ENCODE data around the gene PRDM11.
"Not testable (repeated sequence)": the region's sequence is repeated elsewhere in the genome, so short reads cannot be mapped to it uniquely, and the experiment has no call there.

The PRDM11 gene

DNA sequence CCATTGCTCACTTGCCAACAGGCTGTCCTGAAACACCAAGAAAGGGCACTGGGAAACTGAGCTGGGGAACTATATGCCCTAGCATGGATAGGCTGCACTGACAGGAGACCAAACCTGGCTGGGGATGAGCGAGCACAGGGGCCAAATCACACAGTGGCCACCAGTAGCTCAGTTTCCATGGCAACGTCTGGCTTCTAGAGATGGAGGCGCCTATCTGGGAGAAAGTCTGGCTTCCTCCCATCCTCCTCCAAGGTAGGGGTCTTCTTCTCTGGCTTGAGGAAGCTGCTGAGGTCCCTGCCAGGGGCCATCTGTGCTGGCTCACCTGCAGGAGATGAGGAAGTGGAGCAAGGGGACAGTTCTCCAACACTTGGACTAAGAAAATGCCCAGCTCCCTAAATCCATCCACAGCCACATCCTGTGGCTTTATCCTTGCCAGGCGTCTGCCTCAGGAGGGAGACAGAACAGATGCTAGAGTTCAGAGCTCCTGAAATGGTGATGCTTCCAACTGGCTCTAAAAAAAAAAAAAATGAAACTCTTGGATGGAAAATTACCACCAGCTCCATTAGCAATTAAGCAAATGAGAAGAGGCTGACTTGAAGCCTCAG is 91.4 kb downstream of the PRDM11 start:
- no peak for DNase-seq (ENCODE audit: low read depth)

DNA sequence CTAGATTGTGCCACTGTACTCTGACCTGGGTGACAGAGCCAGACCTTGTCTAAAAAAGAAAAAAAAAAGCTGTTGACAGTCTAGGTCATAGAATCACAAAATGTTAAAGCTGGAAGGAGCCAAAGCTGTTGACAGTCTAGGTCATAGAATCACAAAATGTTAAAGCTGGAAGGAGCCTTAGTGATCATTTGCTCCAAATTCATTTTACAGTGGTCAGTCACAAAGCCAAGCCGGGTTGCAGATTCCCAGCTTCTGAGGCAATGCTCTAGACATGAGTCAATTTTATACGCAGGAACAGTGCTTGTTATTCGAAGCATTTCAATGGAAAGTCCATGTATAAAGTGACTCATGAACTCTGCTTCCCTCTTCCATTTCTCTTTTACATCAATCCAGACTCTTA is 92.3 kb downstream of the PRDM11 start:
- DNase-seq (ENCODE audit: low read depth) = peak; percentile 84

GRCh38 chr11:45239733-45240132 is 93.3 kb downstream of the PRDM11 start:
- no peak for DNase-seq (ENCODE audit: low read depth)

DNA sequence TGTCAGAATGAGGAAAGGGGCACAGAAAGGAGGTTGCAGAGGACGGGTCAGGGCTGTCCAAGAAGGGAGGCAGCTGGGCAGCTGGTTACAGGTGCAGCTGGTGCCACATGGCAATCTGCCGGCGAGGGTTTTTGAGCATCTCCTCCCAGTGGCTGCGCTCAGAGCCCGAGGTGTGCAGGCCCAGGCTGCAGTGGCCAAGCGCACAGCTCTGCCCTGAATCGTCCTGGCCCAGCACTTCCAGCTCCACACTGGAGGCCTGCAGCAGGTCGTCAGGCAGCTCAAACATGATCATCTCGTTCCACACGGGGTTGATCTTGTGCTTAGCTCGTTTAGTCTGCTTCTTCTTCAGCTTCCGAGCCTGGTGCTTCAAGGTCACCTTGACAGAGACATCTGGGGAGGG is 97.5 kb downstream of the PRDM11 start:
- no peak for DNase-seq (ENCODE audit: low read depth)

DNA sequence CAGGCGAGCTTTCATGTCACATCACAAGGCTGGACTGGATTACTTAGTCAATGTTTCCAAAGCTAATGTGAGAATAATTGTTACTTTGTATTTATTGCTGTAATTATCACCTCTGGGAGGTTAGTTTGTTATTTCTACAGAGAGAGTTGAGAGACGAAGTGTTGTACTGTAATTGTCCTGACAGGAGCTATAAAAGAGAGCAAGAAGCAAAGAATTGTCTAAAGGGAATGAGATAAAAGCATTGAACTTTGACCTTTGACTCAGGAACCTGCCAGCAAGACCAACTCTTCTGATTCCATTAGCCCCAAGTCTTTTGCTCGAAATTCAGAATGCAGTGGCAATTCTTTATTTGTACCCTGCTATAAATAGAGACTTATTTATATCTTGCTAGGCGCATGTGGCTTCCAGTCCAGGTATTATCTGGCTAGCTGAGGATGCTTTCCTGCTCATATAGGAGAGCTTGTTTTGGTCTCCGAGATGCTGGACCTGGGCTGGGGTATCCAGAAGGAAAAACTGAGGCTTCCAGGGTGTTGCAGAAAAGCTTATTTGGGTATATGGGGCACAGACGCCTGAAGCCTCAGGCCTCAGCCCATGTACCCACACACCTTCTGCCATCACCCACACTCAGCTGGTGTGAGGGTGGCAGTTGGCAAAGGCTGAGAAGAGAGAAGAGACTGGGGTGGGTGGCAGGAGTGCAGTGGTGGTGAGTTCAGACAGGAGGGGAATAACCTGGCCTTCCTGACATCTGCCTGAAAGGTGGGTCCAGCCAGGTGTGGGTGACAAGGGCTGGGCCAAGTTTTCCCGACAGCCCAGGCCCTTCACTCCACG is 99.0 kb downstream of the PRDM11 start:
- DNase-seq (ENCODE audit: low read depth) = no peak

- no peak for DNase-seq (ENCODE audit: low read depth)
Measured at GRCh38 chr11:45246241-45246640, 99.8 kb downstream of the PRDM11 start.

DNA sequence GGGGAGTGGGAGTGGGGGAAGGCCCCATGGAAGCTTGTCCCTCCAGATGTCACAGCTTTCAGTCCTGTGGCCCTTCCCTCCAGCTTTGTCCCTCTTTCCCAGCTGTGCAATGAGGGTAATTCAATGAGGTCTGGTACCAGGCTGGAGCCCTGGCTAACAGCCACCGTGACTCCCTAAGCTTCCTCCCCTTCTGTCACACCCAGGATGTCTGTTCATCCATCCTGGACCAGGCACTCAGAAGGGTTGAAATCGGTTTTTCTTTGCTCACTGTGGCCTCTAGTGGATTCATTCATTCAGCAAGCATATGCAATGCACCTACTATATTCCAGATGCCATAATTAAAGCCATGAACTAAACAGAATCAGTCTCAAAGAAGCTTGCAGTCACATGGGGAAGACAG is 101.0 kb downstream of the PRDM11 start:
- no peak for DNase-seq (ENCODE audit: low read depth)

DNA sequence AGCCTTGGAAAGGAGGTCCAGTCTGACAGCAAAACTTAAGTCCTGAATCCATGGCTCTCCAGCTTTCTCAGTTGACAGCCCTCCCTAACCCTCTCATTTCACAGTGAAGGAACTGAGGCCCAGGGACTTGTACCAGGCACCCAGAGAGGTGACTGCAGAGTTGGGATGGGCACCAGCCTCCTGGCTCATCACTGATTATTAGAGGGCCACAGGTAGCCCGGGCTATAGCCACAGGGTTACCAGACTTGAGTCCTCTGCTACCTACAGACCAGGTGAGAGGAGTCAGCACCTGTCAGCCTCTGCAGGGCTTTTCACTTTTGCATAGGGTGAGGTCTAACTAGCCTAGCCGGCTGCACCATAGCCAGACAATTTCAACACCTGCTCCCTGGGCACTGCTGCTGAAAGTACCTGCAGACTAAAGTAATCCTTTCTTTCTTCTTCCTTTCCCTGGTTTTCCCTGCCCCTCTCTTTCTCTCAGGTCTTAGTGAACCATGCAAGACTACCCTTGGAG is 102.1 kb downstream of the PRDM11 start:
- no peak for DNase-seq (ENCODE audit: low read depth)

DNA sequence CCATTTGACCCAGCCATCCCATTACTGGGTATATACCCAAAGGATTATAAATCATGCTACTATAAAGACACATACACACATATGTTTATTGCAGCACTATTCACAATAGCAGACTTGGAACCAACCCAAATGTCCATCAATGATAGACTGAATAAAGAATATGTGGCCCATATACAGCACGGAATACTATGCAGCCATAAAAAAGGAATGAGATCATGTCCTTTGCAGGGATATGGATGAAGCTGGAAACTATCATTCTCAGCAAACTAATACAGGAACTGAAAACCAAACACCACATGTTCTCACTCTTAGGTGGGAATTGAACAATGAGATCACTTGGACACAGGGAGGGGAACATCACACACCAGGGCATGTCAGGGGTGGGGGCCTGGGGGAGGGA is 102.9 kb downstream of the PRDM11 start:
- not testable (repeated sequence) for DNase-seq (ENCODE audit: low read depth)

GRCh38 chr11:45250035-45250718 is 103.7 kb downstream of the PRDM11 start:
- DNase-seq (ENCODE audit: low read depth) = no peak

GRCh38 chr11:45252134-45252856 is 105.9 kb downstream of the PRDM11 start:
- no peak for DNase-seq (ENCODE audit: low read depth)

DNA sequence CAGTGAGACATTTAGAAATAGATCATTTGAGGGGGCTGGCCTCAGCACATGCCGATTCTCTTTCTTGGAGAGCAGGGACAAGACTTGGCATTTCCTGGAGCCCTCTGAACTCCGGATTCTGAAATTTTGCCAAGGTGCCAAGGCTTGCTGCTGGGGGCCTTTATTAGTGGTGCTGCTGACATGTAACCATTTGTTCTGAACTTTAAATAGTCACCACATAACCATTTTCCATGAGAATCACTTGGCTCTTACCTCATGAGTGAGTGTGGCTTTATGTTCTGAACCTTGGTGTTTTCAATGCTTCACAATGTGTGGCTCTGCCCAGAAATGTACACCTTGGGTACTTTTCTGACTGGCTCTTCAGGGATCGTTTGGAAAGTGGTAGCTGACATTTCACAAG is 106.4 kb downstream of the PRDM11 start:
- DNase-seq (ENCODE audit: low read depth) = no peak

DNA sequence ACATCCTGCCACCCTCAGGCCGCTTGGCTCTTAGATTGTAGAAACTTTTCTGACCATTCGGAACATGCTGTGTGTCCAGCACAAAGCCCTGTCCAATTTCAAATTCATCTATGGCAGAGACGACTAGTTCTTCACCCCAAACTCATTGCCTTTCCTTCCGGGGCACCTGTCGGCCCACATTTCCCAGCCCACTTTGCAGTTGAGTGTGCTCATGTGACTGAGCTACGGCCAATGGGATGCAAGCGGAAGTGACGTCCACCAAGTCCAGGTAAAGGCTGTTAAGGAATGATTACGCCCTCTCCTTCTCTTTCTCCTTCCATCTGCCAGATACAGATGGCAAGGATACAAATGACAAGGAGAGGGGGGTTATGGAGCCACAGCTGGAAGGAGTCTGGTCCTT is 107.2 kb downstream of the PRDM11 start:
- no peak for DNase-seq (ENCODE audit: low read depth)

DNA sequence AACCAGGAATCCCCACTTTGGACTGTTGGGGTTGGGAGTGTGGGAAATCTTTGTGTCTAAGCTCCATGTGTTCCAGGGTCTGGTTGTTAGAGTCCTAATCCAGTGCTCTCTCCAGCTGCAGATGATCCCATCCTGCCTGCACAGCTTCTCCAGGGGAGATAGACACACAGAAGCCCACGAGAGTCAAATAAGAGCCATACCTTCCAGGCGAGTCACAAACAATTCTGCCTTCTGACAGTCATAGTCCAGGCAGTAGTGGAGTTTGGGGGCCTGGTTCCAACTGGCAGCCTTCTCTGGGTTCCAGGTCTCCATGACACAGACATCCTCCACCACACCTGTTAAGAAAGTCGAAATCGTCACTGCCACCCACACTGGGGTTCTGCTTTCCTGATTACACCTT is 107.6 kb downstream of the PRDM11 start:
- DNase-seq (ENCODE audit: low read depth) = no peak

DNA sequence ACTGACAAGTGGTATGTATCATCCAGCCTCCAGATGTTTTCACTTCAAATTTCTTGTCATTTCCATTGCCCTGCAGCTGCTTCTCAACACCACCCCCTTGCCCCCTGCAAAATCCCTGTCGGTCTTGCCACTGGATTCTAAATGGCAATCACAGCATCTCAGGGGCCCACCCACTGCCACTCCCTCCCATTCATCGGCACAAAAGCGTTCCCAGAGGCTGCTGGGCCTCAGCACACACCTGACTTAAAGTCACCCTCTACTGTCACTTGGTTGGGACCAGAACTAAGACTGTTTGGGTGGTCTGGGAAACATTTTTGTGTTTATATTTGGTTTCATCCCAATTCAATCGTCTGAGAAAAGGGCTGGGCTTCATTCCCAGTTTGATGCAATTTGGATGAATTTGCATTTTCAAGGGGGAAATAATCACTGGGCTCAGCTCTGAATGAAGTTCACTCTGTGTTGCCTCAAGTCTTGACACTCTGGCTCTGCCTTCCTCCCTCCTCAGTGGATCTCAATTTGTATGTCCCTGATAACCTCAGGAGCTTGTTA is 112.6 kb downstream of the PRDM11 start:
- DNase-seq (ENCODE audit: low read depth) = no peak

- no peak for DNase-seq (ENCODE audit: low read depth)
Measured at GRCh38 chr11:45259592-45259991, 113.2 kb downstream of the PRDM11 start.

DNA sequence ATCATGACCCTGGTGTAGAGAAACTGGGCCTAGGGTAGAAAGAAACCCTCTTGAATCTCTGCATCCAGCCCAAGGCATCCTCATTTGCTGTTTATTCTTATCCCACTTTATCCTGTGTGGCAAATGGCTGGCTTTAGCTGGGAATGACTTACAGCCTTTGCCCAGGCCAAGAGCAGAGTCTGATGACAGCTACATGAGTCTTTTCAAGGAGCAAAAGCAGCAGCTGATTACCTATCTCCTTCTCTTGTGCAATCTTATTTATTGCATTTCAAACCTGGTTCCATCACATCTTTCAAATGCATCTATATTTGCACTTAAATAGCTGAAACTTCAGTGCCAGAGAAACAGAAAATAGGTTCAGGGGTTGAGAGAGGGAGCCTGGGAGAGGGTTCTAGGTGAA is 113.6 kb downstream of the PRDM11 start:
- DNase-seq (ENCODE audit: low read depth) = no peak

DNA sequence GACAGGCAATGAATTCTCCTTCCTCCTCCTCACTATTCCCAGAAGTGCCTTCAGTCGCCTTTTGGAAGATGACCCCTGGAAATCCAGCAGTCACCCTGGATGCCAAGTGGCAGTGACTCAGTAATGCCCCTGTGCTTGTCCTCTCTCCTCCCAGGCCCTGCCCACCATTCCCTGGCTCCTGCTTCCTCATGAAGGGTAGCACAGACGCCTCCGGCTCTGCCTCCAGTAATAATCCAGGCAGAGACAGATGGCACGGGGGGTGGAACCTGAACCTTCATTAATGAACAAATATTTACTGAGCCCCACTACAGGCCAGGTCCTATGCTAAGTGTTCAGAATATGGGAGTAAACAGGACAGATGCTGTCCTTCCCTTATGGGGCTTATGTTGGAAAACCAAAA is 116.5 kb downstream of the PRDM11 start:
- no peak for DNase-seq (ENCODE audit: low read depth)

DNA sequence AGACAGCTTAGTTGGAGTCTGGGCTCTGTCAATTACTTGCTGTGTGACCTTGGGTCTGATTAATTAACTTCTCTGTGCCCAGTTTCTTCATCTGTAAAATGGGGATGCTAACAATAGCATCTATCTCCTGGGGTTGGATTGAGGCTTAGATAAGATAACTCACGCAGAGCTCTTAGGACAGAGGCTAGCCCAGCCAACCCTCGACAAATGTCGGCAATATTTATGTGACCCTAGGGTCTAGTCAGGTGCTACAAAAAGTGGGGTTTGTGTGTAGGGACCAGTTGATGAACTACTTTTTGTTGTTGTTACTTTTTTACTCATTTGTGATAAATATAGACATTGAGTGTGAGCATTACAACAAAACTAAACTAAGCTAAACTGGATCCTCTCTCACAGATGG is 117.3 kb downstream of the PRDM11 start:
- DNase-seq (ENCODE audit: low read depth) = no peak

- peak; percentile 94 for DNase-seq (ENCODE audit: low read depth)
Measured at GRCh38 chr11:45264839-45265515, 118.5 kb downstream of the PRDM11 start.

DNA sequence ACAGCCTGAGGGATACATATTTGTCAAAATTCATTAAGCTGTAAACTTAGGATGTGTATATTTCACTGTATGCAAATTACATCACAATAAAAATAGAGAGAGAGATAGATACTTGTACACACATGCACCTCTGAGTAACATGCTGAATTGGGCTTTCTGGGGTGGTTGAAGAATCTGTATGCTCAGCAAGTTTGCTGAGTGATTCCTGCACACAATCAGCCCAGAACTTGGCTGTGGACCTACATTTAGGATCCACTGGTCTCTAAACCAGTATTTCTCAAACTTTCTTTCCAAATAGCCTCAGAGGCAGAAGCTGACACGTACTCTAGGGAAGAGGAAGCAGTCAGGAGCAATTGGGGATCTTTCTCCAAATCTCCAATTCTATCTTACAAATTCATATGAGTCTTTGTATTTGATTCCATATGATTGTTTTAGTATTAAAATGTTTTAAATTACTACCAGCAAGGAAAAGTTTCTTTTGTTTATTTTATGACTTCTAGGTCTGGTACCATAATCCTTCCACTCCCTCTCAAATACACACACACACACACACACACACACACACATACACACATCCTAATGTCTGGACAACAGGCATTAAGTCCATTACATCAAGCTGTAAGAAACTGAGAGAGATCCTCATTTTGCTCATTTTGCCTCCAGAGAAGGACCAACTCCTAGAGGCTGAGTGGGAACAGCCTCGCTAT is 119.7 kb downstream of the PRDM11 start:
- DNase-seq (ENCODE audit: low read depth) = peak; percentile 57
